ENCODE results near the gene GTPBP4. TPM values are rescaled to one million over a fixed set of nuclear protein-coding genes. Genes with fewer than 3 reads are reported as not detected.

The GTPBP4 gene
- total RNA-seq, 6 experiments from 2014 or later: 6.6 to 18.6 (median 15.4) TPM

DNA sequence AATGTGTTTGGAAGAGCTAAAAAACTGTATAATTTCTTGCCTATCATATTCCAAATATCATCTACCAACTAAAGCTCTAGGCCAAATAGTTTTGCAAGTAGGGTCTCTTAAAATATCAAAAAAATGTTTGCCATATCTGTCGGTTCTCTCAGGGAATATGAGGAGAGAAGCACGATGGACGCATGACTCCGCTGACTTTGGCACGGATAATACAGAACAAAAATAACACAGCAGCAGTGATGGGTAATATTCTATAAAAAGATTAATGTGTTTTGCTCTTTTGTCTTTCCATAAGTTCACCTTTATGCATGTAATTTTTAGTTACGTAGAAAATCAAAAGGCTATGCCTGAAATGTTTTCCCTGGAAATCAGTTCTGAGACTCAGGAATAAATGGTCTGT is 38.3 kb downstream of the GTPBP4 start:
- ATAC-seq (no peak), DNase-seq (no peak)
- Histone ChIP-seq H3K27me3 (no peaks in the 10 kb centered on the region), H3K4me1 (no peaks in the 10 kb centered on the region), H3K36me3 (no peaks in the 10 kb centered on the region), H3K27ac (no peak overlapping the region), H3K9me3 (no peaks in the 10 kb centered on the region), H3K4me3 (no peak overlapping the region)
- 91% methylated on average over 6 of the region's 6 CpGs for whole genome bisulfite sequencing (ENCODE audit: insufficient coverage, low coverage, low lambda C conversion rate, missing lambda C conversion rate)
- no peak for TF ChIP-seq POLR2A (IDR thresholded peaks at IDR 0.05)
- TF ChIP-seq, protein P1, sequence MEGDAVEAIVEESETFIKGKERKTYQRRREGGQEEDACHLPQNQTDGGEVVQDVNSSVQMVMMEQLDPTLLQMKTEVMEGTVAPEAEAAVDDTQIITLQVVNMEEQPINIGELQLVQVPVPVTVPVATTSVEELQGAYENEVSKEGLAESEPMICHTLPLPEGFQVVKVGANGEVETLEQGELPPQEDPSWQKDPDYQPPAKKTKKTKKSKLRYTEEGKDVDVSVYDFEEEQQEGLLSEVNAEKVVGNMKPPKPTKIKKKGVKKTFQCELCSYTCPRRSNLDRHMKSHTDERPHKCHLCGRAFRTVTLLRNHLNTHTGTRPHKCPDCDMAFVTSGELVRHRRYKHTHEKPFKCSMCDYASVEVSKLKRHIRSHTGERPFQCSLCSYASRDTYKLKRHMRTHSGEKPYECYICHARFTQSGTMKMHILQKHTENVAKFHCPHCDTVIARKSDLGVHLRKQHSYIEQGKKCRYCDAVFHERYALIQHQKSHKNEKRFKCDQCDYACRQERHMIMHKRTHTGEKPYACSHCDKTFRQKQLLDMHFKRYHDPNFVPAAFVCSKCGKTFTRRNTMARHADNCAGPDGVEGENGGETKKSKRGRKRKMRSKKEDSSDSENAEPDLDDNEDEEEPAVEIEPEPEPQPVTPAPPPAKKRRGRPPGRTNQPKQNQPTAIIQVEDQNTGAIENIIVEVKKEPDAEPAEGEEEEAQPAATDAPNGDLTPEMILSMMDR (IDR thresholded peaks at IDR 0.05): no peak
- intact Hi-C loops (cut with DNase I): no loop called here

DNA sequence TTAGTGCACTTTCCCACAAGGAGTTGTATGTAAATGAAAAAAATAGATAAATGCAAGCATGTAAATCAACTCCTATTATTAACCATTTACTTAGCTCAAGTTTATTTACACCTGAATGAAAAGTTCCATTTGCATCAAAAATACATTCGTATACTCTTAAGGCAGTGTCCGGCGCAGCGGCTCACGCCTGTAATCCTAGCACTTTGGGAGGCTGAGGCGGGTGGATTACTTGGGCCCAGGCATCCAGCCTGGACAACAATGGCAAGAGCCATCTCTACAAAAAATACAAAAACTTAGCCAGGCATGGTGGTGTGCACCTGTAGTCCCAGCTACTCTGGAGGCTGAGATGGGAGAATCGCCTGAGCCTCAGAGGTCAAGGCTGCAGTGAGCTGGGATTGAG is 41.6 kb downstream of the GTPBP4 start:
- Histone ChIP-seq H3K4me1 (no peaks in the 10 kb centered on the region), H3K9me3 (no peaks in the 10 kb centered on the region), H3K27ac (no peak overlapping the region), H3K36me3 (no peaks in the 10 kb centered on the region), H3K27me3 (no peaks in the 10 kb centered on the region), H3K4me3 (no peak overlapping the region)
- no peak for DNase-seq
- TF ChIP-seq, protein P1 (IDR thresholded peaks at IDR 0.05): no peak
- intact Hi-C loops (cut with DNase I): no loop called here
- ATAC-seq: no peak
- WGBS (ENCODE audit: insufficient coverage, low coverage, low lambda C conversion rate, missing lambda C conversion rate): 98% methylated on average over 6 of the region's 7 CpGs

DNA sequence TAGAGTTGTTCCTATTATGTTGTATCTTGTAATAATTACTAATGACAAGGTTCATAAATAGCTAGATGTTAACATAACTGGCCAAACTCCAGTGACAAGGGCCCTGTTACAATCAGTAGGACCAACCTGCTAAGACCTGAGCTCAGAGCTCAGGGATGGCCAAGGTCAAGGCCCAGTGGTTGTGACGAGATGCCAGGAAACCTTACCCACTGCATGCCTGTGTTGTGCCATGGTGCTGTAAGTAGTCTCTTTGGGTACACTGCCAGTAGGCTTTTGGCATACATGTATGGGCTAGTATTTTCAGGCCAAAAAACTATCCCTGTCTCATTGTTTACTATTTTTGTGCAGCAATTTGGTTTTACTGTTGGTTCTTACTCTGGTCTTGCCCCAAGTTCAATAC is 45.4 kb downstream of the GTPBP4 start:
- no peak overlapping the region for H3K4me3 ChIP-seq
- H3K4me1 ChIP-seq: no peaks in the 10 kb centered on the region
- no peak overlapping the region for H3K27ac ChIP-seq
- DNase-seq: no peak
- TF ChIP-seq, protein P1 (IDR thresholded peaks at IDR 0.05): no peak
- no peak for TF ChIP-seq POLR2A (IDR thresholded peaks at IDR 0.05)
- 100% methylated on average over 1 of the region's 1 CpG for WGBS (ENCODE audit: insufficient coverage, low coverage, low lambda C conversion rate, missing lambda C conversion rate)
- no peaks in the 10 kb centered on the region for H3K9me3 ChIP-seq
- ATAC-seq: no peak
- no peaks in the 10 kb centered on the region for H3K27me3 ChIP-seq
- intact Hi-C loops (cut with DNase I): no loop called here
- H3K36me3 ChIP-seq: no peaks in the 10 kb centered on the region

DNA sequence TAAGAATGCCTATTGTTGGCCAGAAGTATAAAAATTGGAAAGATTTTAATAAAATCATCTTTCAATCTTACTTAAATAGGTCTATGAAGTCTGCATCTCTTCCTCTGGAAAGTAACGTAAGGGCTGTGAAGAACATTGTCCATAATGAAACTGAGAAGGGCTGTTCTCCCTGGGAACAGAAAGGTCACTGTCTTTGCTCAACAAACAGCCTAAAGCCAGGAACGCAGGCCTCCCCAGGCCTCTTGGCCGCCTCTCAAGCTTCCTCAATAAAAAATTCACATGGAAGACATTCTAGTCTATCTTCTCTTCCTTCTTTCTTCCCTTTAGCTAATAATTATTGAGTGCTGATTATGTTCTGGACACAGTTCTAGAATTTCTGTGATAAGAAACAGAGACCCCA is 46.5 kb downstream of the GTPBP4 start:
- DNase-seq: no peak
- Histone ChIP-seq H3K36me3 (peaks cover 0 to 2% (median under 1%) of the 10 kb centered on the region in 4 donors), H3K27me3 (no peaks in the 10 kb centered on the region), H3K9me3 (no peaks in the 10 kb centered on the region), H3K4me1 (no peaks in the 10 kb centered on the region), H3K27ac (no peak overlapping the region), H3K4me3 (no peak overlapping the region)
- WGBS (ENCODE audit: insufficient coverage, low coverage, low lambda C conversion rate, missing lambda C conversion rate): 75% methylated on average over 3 of the region's 3 CpGs
- ATAC-seq: no peak
- intact Hi-C loops (cut with DNase I): no loop called here
- TF ChIP-seq, protein P1 (IDR thresholded peaks at IDR 0.05): no peak
- TF ChIP-seq POLR2A (IDR thresholded peaks at IDR 0.05): no peak

DNA sequence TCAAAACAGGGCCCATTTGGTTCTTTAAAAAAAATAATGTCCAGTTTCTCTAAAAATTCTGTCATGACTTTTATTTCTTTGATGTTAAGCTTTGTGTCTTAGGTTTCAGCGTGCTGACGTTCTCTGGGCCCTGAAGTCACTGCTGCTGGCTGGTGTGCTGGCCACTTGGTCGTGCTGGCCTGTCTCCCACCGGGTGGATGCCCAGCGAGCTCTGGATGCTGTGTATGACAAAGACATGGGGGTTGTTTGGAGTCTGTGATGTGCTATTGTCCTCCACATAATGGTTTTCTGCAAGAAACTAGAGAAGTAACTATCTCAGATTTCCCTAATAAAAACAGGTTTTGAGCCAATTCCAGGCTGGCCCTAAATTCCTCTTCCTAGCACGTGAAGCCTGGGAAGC is 47.0 kb downstream of the GTPBP4 start:
- intact Hi-C loops (cut with DNase I): no loop called here
- 74% methylated on average over 5 of the region's 6 CpGs for WGBS (ENCODE audit: insufficient coverage, low coverage, low lambda C conversion rate, missing lambda C conversion rate)
- Histone ChIP-seq H3K4me1 (no peaks in the 10 kb centered on the region), H3K27ac (no peak overlapping the region), H3K36me3 (peaks cover 0 to 7% (median 4%) of the 10 kb centered on the region in 4 donors), H3K4me3 (no peak overlapping the region), H3K9me3 (no peaks in the 10 kb centered on the region), H3K27me3 (no peaks in the 10 kb centered on the region)
- no peak for TF ChIP-seq POLR2A (IDR thresholded peaks at IDR 0.05)
- TF ChIP-seq, protein P1 (IDR thresholded peaks at IDR 0.05): no peak
- no peak for DNase-seq
- no peak for ATAC-seq

Data from right lobe of liver (tissue), 6 donors.